Suprapubic skin (tissue), 3 donors: ENCODE results near the gene SOD1.

ENCODE experiments used
- EP300 ChIP-seq: sonication (generic); formaldehyde crosslinking; IDR thresholded peaks from one replicate; pipeline ENCODE4 v1.6.1; 2017; ENCODE audit warnings: antibody characterized with exemption
- POLR2A ChIP-seq, 2 donors: fragments of 450-650 bp; IDR thresholded peaks; one replicate each; pipeline ENCODE4 v1.6.1; 2017; ENCODE audit warnings: antibody characterized with exemption in 2 of 2, mild to moderate bottlenecking in 2 of 2, moderate library complexity in 2 of 2
- TF ChIP-seq, protein P1 (sequence below), 2 donors: fragments of 200-600 bp in 1 of 2; fragments of 450-650 bp in 1 of 2; sonication (generic) in 1 of 2; IDR thresholded peaks; one replicate each; pipeline ENCODE4 v1.5.1; 2016 to 2019; ENCODE audit warnings: antibody characterized with exemption in 2 of 2, mild to moderate bottlenecking in 1 of 2, moderate library complexity in 1 of 2

- TF ChIP-seq, protein P1, sequence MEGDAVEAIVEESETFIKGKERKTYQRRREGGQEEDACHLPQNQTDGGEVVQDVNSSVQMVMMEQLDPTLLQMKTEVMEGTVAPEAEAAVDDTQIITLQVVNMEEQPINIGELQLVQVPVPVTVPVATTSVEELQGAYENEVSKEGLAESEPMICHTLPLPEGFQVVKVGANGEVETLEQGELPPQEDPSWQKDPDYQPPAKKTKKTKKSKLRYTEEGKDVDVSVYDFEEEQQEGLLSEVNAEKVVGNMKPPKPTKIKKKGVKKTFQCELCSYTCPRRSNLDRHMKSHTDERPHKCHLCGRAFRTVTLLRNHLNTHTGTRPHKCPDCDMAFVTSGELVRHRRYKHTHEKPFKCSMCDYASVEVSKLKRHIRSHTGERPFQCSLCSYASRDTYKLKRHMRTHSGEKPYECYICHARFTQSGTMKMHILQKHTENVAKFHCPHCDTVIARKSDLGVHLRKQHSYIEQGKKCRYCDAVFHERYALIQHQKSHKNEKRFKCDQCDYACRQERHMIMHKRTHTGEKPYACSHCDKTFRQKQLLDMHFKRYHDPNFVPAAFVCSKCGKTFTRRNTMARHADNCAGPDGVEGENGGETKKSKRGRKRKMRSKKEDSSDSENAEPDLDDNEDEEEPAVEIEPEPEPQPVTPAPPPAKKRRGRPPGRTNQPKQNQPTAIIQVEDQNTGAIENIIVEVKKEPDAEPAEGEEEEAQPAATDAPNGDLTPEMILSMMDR (IDR thresholded peaks at IDR 0.05): no peak
- TF ChIP-seq POLR2A (IDR thresholded peaks at IDR 0.05): no peak
- TF ChIP-seq EP300: no peak
Observed at GRCh38 chr21:31618696-31619430, 40.6 kb upstream of the SOD1 start.
